Kidney (tissue), 14 donors: ENCODE data around the gene HOXC9. TPM values are rescaled to one million over a fixed set of nuclear protein-coding genes. Genes with fewer than 3 reads are reported as not detected.

Source experiments
- DNase-seq, 5 donors: peaks; one replicate each; pipeline ENCODE4 v3.0.0-alpha.2; 2013 to 2020
- FAIRE-seq: peaks from 2 replicates; lab custom pipeline; 2012; peaks lifted over from hg19 to GRCh38; lab: Jason Lieb, UNC
- H3K27ac ChIP-seq, 2 donors: one replicate each; pipeline ENCODE4 v1.7.0; 2013; ENCODE audit warnings: low read depth in 2 of 2, low read length in 2 of 2, inconsistent platforms in 1 of 2
- H3K27me3 ChIP-seq: one replicate; pipeline ENCODE4 v1.7.1; 2013; ENCODE audit warnings: low read length, inconsistent platforms; ENCODE audit not compliant: control insufficient read depth, insufficient read depth
- H3K36me3 ChIP-seq, 3 donors: one replicate each; pipeline versions ENCODE4 v1.7.0 to v1.7.1; 2013; ENCODE audit warnings: low read length in 3 of 3, control low read depth in 1 of 3, inconsistent platforms in 1 of 3; ENCODE audit not compliant: insufficient read depth in 3 of 3, control insufficient read depth in 2 of 3
- H3K4me1 ChIP-seq, 3 donors: one replicate each; pipeline versions ENCODE4 v1.7.0 to v1.7.1; 2013; ENCODE audit warnings: low read length in 3 of 3, inconsistent platforms in 1 of 3, low read depth in 1 of 3; ENCODE audit not compliant: control insufficient read depth in 2 of 3, insufficient read depth in 2 of 3
- H3K4me3 ChIP-seq, 3 donors: one replicate each; pipeline versions ENCODE4 v1.7.0 to v1.8.1; 2013; ENCODE audit warnings: low read length in 3 of 3, control low read depth in 1 of 3, inconsistent platforms in 1 of 3
- H3K9ac ChIP-seq, 3 donors: one replicate each; pipeline versions ENCODE4 v1.7.0 to v1.7.1; 2013; ENCODE audit warnings: low read length in 3 of 3, control low read depth in 1 of 3, inconsistent platforms in 1 of 3
- H3K9me3 ChIP-seq, 3 donors: one replicate each; pipeline versions ENCODE4 v1.7.0 to v1.7.1; 2013; ENCODE audit warnings: low read length in 3 of 3, control low read depth in 1 of 3, inconsistent platforms in 1 of 3; ENCODE audit not compliant: control insufficient read depth in 2 of 3, insufficient read depth in 1 of 3
- intact Hi-C: fragments of 100-400 bp; cut with DNase I; formaldehyde crosslinking; loops from one replicate; pipeline ENCODE4 v1.11.1; 2022
- microRNA-seq: library from miRNA; unstranded; fragments of <30 nt; microRNA quantifications from one replicate; pipeline ENCODE4 v1.2.0, GENCODE V29; 2020
- polyA plus RNA-seq: library from polyadenylated mRNA; stranded (reverse); fragments of 350-450 nt; fragmentation: Illumina TruSeq; extraction: RNeasy Lipid Tissue Mini Kit (QIAGEN cat#74804); gene quantifications from one replicate; pipeline ENCODE4 v1.2.3, GENCODE V29; 2014; ENCODE audit warnings: low read depth, low replicate concordance; ENCODE audit not compliant: insufficient read depth
- total RNA-seq: library from RNA; stranded (reverse); fragmentation: NEBNext Ultra II Directional; extraction: Animal tissue kit (Norgen Biotek cat#: 25700); gene quantifications from one replicate; pipeline ENCODE4 v1.2.1, GENCODE V29; 2021
- TF ChIP-seq, protein P1 (sequence below): IDR thresholded peaks from 3 replicates; pipeline ENCODE4 v1.5.1; 2012; ENCODE audit warnings: mild to moderate bottlenecking, moderate library complexity, borderline replicate concordance; ENCODE audit not compliant: insufficient read depth; ENCODE audit errors: extremely low read depth
- donor health status: control.
- donor health status: control.
- donor health status: control.
- donor health status: control.
- donor health status: control.
- donor health status: DM: yes; HTN: yes; CAD: no.
- donor health status: Normal renal cell carcinoma (clear cell type).

Gene HOXC9
- total and polyA plus RNA-seq, 2 donors from 2014 or later: 11.7 to 16.5 TPM

DNA sequence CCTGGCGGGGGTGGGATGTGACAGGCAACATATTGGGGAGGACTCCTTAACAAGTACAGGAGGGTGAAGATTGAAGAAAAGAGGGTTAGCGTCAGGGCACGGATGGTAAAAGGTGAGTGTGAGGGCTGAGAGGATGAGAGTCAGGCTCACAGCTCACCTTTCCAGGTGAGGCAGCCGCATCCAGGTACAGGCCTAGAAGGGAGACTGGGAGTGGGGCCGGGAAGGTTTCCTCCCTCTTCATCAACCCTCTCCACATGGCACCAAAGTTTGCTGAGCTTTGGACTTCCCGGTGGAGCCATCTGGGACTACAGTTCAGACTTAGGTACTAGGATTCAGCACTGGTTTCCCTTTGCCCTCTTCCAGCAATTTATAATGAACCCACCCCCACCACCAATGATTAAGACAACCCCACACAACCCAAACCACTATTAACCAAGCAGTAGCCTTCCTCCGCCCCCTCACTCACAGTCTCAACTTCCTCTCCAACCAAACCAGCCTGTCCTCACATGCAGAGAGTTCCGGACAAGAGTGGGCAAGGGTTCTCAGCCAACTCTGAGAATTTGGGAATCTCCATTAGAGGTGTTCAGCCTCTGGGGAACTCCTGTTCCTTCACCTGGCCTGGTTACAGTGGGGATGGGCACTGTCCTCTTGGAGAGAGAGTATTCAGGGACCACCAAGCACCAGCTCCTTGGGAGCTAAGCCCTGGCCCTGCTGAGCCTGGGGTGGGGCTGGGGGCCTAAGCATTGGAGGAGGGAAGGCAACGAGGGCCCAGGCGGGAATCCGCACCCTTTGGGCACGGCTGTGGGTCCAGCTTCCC is 51.3 kb downstream of the HOXC9 start:
- Histone ChIP-seq H3K9me3 (no peaks in the 10 kb centered on the region), H3K9ac (no peak overlapping the region), H3K4me3 (no peak overlapping the region), H3K36me3 (peaks cover 0 to 3% (median 0%) of the 10 kb centered on the region in 3 donors), H3K27ac (no peak overlapping the region), H3K27me3 (peaks cover 5% of the 10 kb centered on the region), H3K4me1 (peaks cover 0 to 14% (median 3%) of the 10 kb centered on the region in 3 donors)
- no peak for FAIRE-seq
- peak in 3 of 5 donors; percentile 43 to 61 (median 59) for DNase-seq
- TF ChIP-seq, protein P1, sequence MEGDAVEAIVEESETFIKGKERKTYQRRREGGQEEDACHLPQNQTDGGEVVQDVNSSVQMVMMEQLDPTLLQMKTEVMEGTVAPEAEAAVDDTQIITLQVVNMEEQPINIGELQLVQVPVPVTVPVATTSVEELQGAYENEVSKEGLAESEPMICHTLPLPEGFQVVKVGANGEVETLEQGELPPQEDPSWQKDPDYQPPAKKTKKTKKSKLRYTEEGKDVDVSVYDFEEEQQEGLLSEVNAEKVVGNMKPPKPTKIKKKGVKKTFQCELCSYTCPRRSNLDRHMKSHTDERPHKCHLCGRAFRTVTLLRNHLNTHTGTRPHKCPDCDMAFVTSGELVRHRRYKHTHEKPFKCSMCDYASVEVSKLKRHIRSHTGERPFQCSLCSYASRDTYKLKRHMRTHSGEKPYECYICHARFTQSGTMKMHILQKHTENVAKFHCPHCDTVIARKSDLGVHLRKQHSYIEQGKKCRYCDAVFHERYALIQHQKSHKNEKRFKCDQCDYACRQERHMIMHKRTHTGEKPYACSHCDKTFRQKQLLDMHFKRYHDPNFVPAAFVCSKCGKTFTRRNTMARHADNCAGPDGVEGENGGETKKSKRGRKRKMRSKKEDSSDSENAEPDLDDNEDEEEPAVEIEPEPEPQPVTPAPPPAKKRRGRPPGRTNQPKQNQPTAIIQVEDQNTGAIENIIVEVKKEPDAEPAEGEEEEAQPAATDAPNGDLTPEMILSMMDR: no peak
- intact Hi-C loops: no loop called here

DNA sequence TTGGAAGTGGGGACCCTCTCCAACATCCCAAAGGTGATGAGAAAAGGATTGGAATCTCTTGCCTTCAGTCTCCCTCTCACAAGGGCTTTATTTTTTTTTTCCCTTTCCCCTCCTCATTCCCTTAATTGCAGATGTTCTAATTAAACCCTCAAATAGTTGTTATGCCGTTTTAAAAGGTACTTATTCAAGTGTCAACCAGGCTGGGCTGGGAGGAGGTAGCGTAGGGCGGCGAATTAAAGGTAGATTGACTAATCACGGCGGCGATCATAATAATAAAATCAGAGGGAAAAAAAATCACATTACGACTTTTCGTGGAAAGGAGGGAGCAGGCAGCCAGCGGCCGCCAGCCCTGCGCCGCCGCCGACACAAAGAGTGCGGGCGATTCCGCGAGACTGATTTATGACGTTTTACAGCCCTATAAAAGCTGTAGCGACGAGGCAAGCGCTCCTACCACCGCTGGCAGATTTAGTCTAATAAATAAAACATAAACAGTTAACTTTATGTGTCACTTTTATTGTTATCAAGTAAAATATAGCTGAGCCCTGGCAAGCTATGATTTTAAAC is 52.0 kb downstream of the HOXC9 start:
- FAIRE-seq (no peak), DNase-seq (peak in 4 of 5 donors; percentile 87 to 96 (median 92))
- intact Hi-C loops: no loop called here
- TF ChIP-seq, protein P1: no peak
- Histone ChIP-seq H3K9ac (no peak overlapping the region), H3K9me3 (no peaks in the 10 kb centered on the region), H3K4me3 (peak overlapping the region in 1 of 3 donors; percentile 8), H3K27me3 (peaks cover 3% of the 10 kb centered on the region), H3K27ac (no peak overlapping the region), H3K36me3 (peaks cover 0 to 3% (median 0%) of the 10 kb centered on the region in 3 donors), H3K4me1 (peaks cover 0 to 14% (median 3%) of the 10 kb centered on the region in 3 donors)

DNA sequence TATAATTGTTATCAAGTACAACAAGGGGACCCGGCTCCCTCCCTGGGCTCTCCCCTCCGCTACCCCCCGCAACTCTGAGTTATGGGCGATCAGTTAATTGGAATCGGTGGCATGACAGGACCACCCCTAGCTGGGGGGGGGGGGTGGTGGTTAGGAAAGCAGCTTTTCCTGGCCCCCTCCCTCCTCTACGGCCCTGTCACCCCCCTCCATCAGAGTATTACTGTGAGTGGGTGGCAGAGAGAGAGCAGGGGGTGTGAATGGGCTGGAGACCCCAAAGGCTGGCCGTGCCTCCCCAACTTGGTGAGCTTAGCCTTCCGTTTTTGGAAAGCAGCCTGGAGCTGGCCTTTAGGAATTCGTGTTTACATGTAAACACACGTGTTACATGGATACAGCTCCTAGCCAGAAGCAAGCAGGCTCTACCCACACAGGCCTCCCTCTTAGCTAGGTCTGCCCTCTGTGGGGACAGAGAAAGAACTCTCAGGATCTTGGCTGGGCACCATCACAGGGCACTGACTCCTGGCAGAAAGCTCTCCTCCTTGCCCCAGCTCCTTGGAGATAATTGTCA is 52.6 kb downstream of the HOXC9 start:
- peak in 4 of 5 donors; percentile 77 to 93 (median 84) for DNase-seq
- H3K9ac ChIP-seq: peak overlapping the region in 1 of 3 donors; percentile 30
- TF ChIP-seq, protein P1: no peak
- peaks cover 0 to 3% (median 0%) of the 10 kb centered on the region in 3 donors for H3K36me3 ChIP-seq
- intact Hi-C loops: no loop called here
- peaks cover 3% of the 10 kb centered on the region for H3K27me3 ChIP-seq
- no peak overlapping the region for H3K4me3 ChIP-seq
- no peaks in the 10 kb centered on the region for H3K9me3 ChIP-seq
- no peak for FAIRE-seq
- H3K27ac ChIP-seq: no peak overlapping the region
- H3K4me1 ChIP-seq: peaks cover 0 to 14% (median 3%) of the 10 kb centered on the region in 3 donors

Small RNA genes within 50 kb of the gene (microRNA-seq; reads per million reads assigned to microRNA genes)
- 1,531 reads per million, percentile 82 among the genes with 10 or more reads in this experiment for gene MIR196A2
- 327 reads per million, percentile 69 among the genes with 10 or more reads in this experiment for gene MIR615

Other genes starting within 250 kb of the HOXC9 start
- not detected for gene CISTR, start 248.2 kb upstream of the HOXC9 start, total RNA-seq
- gene CISTR, start 248.2 kb upstream of the HOXC9 start, polyA plus RNA-seq: not detected
- not detected for gene HOXC13, start 61.3 kb upstream of the HOXC9 start, total RNA-seq
- not detected for gene HOXC13, start 61.3 kb upstream of the HOXC9 start, polyA plus RNA-seq
- gene HOXC12, start 45.3 kb upstream of the HOXC9 start, total RNA-seq: not detected
- not detected for gene HOXC12, start 45.3 kb upstream of the HOXC9 start, polyA plus RNA-seq
- gene HOXC11, start 27.0 kb upstream of the HOXC9 start, total RNA-seq: 1.4 TPM
- gene HOXC11, start 27.0 kb upstream of the HOXC9 start, polyA plus RNA-seq: 0.75 TPM
- gene HOTAIR, start 25.2 kb upstream of the HOXC9 start, total RNA-seq: 0.76 TPM
- 0.52 TPM for gene HOTAIR, start 25.2 kb upstream of the HOXC9 start, polyA plus RNA-seq
- gene HOXC10, start 15.0 kb upstream of the HOXC9 start, total RNA-seq: 50.7 TPM
- gene HOXC10, start 15.0 kb upstream of the HOXC9 start, polyA plus RNA-seq: 49.7 TPM
- gene HOXC8, start 8.8 kb downstream of the HOXC9 start, total RNA-seq: 9.0 TPM
- gene HOXC8, start 8.8 kb downstream of the HOXC9 start, polyA plus RNA-seq: 2.1 TPM
- 22.0 TPM for gene HOXC6, start 28.3 kb downstream of the HOXC9 start, total RNA-seq
- 11.4 TPM for gene HOXC6, start 28.3 kb downstream of the HOXC9 start, polyA plus RNA-seq
- gene HOXC5, start 32.9 kb downstream of the HOXC9 start, total RNA-seq: 4.8 TPM
- 0.24 TPM for gene HOXC5, start 32.9 kb downstream of the HOXC9 start, polyA plus RNA-seq
- gene HOXC4, start 53.7 kb downstream of the HOXC9 start, total RNA-seq: 24.5 TPM
- gene HOXC4, start 53.7 kb downstream of the HOXC9 start, polyA plus RNA-seq: 13.9 TPM
- 27.6 TPM for gene SMUG1, start 188.8 kb downstream of the HOXC9 start, total RNA-seq
- gene SMUG1, start 188.8 kb downstream of the HOXC9 start, polyA plus RNA-seq: 68.3 TPM